ENCODE data around the gene ATP6AP1. TPM values are rescaled to one million over a fixed set of nuclear protein-coding genes. Genes with fewer than 3 reads are reported as not detected.
A peak's percentile ranks its signal among the peaks of the same experiment; 100 is the strongest.

Gene ATP6AP1
- total and polyA plus RNA-seq, 9 of the 15 experiments (the other 6 are each of a cell fraction or from before 2014, with no cell fraction given) = 8.3 to 90.5 (median 52.9) TPM

GRCh38 chrX:154436983-154437752 lies 8.7 kb downstream of the ATP6AP1 start, which contains the start of gene GDI1 (continued):
- 0 out of 2 replicates have a peak, but pooled peaks have one; percentile 39 for TF ChIP-seq HNRNPL (IDR thresholded peaks at IDR 0.05; ENCODE audit: low read depth, low read length)
- peak; percentile 62; the same call in 1 of the 2 replicates for TF ChIP-seq SIN3B (IDR thresholded peaks at IDR 0.05; ENCODE audit: low read depth)
- TF ChIP-seq ZBTB5 (IDR thresholded peaks at IDR 0.05) = no peak
- no peak for TF ChIP-seq CREB5 (CRISPR knock-in tag; IDR thresholded peaks at IDR 0.05)
- peak; percentile 93 for TF ChIP-seq VEZF1 (CRISPR knock-in tag; IDR thresholded peaks at IDR 0.05)
- TF ChIP-seq IFI16 (CRISPR knock-in tag; IDR thresholded peaks at IDR 0.05) = no peak
- TF ChIP-seq TBP (optimal IDR thresholded peaks at IDR 0.05; ENCODE audit: low read depth, low read length) = peak; percentile 52
- no peak for TF ChIP-seq SAFB (IDR thresholded peaks at IDR 0.05; ENCODE audit: borderline replicate concordance, low read depth, low read length)
- peak; percentile 85 for TF ChIP-seq CXXC5 (CRISPR knock-in tag; IDR thresholded peaks at IDR 0.05)
- TF ChIP-seq ZBTB1 (CRISPR knock-in tag; IDR thresholded peaks at IDR 0.05; ENCODE audit: borderline replicate concordance, low read depth) = peak; percentile 99
- TF ChIP-seq SLC30A9 (CRISPR knock-in tag; IDR thresholded peaks at IDR 0.05) = 0 out of 2 replicates have a peak, but pooled peaks have one; percentile 69
- TF ChIP-seq CGGBP1 (CRISPR knock-in tag; IDR thresholded peaks at IDR 0.05) = peak; percentile 89; the same call in 1 of the 2 replicates
- TF ChIP-seq GMEB1 (CRISPR knock-in tag; IDR thresholded peaks at IDR 0.05) = peak; percentile 83
- TF ChIP-seq TAF1 (IDR thresholded peaks at IDR 0.05; ENCODE audit: control insufficient read depth, extremely low read depth, insufficient read depth, low read length, severe bottlenecking) = peak; percentile 58
- TF ChIP-seq POLR2A (conservative IDR thresholded peaks at IDR 0.05) = peak; percentile 26; the same call in 1 of the 2 replicates
- no peak for TF ChIP-seq FOXA3 (CRISPR knock-in tag; conservative IDR thresholded peaks at IDR 0.05 in 1 of 2, IDR thresholded peaks at IDR 0.05 in 1 of 2)
- peak; percentile 53 for TF ChIP-seq CTBP1 (IDR thresholded peaks at IDR 0.05; ENCODE audit: borderline replicate concordance)

Measured in K562 (cell line).